CD14-positive monocyte (primary cell): ENCODE measurements around the gene AGTPBP1. TPM values are rescaled to one million over a fixed set of nuclear protein-coding genes. Genes with fewer than 3 reads are reported as not detected.

Experiments used
- DNase-seq, 3 donors: peaks; one replicate each; pipeline ENCODE4 v3.0.0-alpha.2; 2011 to 2022
- H2AFZ ChIP-seq: 2 replicates; pipeline ENCODE4 v1.6.0; 2012; ENCODE audit warnings: mild to moderate bottlenecking, low read depth, low read length, inconsistent platforms; ENCODE audit not compliant: insufficient read depth, poor library complexity, severe bottlenecking
- H3K27ac ChIP-seq, 2 donors: 1 replicate in 1 of 2; 2 replicates in 1 of 2; pipeline ENCODE4 v1.5.1; 2012 to 2013; ENCODE audit warnings: low read length in 2 of 2, control low read depth in 1 of 2, inconsistent platforms in 1 of 2, low read depth in 1 of 2, mild to moderate bottlenecking in 1 of 2
- H3K27me3 ChIP-seq, 2 donors: one replicate each; pipeline versions ENCODE4 v1.6.0 to v1.6.1; 2011 to 2013; ENCODE audit warnings: low read length in 2 of 2; ENCODE audit not compliant: control insufficient read depth in 2 of 2, insufficient read depth in 2 of 2
- H3K36me3 ChIP-seq, 2 donors: replicated peaks in 1 of 2; 1 replicate in 1 of 2; 2 replicates in 1 of 2; pipeline versions ENCODE4 v1.5.1 to v1.6.1; 2012 to 2013; ENCODE audit warnings: low read length in 2 of 2, control low read depth in 1 of 2, inconsistent platforms in 1 of 2, mild to moderate bottlenecking in 1 of 2; ENCODE audit not compliant: insufficient read depth in 2 of 2, control insufficient read depth in 1 of 2
- H3K4me1 ChIP-seq, 2 donors: 1 replicate in 1 of 2; 2 replicates in 1 of 2; pipeline versions ENCODE4 v1.5.1 to v1.6.1; 2012 to 2013; ENCODE audit warnings: low read length in 2 of 2, control low read depth in 1 of 2, inconsistent platforms in 1 of 2, mild to moderate bottlenecking in 1 of 2, moderate library complexity in 1 of 2; ENCODE audit not compliant: insufficient read depth in 2 of 2, control insufficient read depth in 1 of 2
- H3K4me2 ChIP-seq: replicated peaks from 2 replicates; pipeline ENCODE3; 2012; ENCODE audit warnings: low read length, moderate library complexity, mild to moderate bottlenecking; ENCODE audit not compliant: poor library complexity, severe bottlenecking; ENCODE audit errors: extremely low read depth
- H3K4me3 ChIP-seq, 3 experiments: fragments of 200-600 bp in 1 of 3; sonication (generic) in 1 of 3; replicated peaks in 1 of 3; 1 replicate in 2 of 3; 2 replicates in 1 of 3; pipeline ENCODE4 v1.5.1; 2011 to 2013; ENCODE audit warnings: low read length in 3 of 3, mild to moderate bottlenecking in 3 of 3, control low read depth in 2 of 3, low read depth in 2 of 3, inconsistent platforms in 1 of 3, moderate library complexity in 1 of 3
- H3K79me2 ChIP-seq: 2 replicates; pipeline ENCODE4 v1.6.0; 2012; ENCODE audit warnings: mild to moderate bottlenecking, control low read depth, inconsistent platforms, low read length, moderate library complexity; ENCODE audit not compliant: insufficient read depth
- H3K9ac ChIP-seq: 2 replicates; pipeline ENCODE4 v1.6.0; 2017; ENCODE audit warnings: low read length, mild to moderate bottlenecking; ENCODE audit not compliant: insufficient read depth, poor library complexity, severe bottlenecking
- H3K9me3 ChIP-seq, 2 donors: replicated peaks in 1 of 2; 1 replicate in 1 of 2; 2 replicates in 1 of 2; pipeline versions ENCODE4 v1.5.1 to v1.6.1; 2012 to 2013; ENCODE audit warnings: low read length in 2 of 2, control low read depth in 1 of 2; ENCODE audit not compliant: control insufficient read depth in 1 of 2, insufficient read depth in 1 of 2
- H4K20me1 ChIP-seq: 2 replicates; pipeline ENCODE4 v1.6.0; 2012; ENCODE audit warnings: mild to moderate bottlenecking, low read length, control low read depth, moderate library complexity; ENCODE audit not compliant: insufficient read depth
- H3K27ac Mint-ChIP-seq, 7 donors: one replicate each; pipeline ENCODE4 v1.8.0; 2020; ENCODE audit warnings: mild to moderate bottlenecking in 7 of 7, mixed read lengths in 7 of 7, moderate library complexity in 6 of 7, inconsistent platforms in 2 of 7
- H3K27me3 Mint-ChIP-seq, 3 donors: one replicate each; pipeline ENCODE4 v1.8.0; 2021 to 2022; ENCODE audit warnings: low read depth in 3 of 3, mild to moderate bottlenecking in 3 of 3, mixed read lengths in 3 of 3, moderate library complexity in 3 of 3, inconsistent platforms in 1 of 3
- H3K36me3 Mint-ChIP-seq, 2 donors: one replicate each; pipeline ENCODE4 v1.8.0; 2020; ENCODE audit warnings: mixed read lengths in 2 of 2, inconsistent platforms in 1 of 2, mild to moderate bottlenecking in 1 of 2
- H3K4me1 Mint-ChIP-seq: one replicate; pipeline ENCODE4 v1.8.0; 2020; ENCODE audit warnings: mild to moderate bottlenecking, mixed read lengths
- H3K4me3 Mint-ChIP-seq, 2 donors: one replicate each; pipeline ENCODE4 v1.8.0; 2020; ENCODE audit warnings: mild to moderate bottlenecking in 2 of 2, mixed read lengths in 2 of 2, moderate library complexity in 1 of 2
- H3K9me3 Mint-ChIP-seq, 7 donors: one replicate each; pipeline ENCODE4 v1.8.0; 2020 to 2022; ENCODE audit warnings: mixed read lengths in 7 of 7, mild to moderate bottlenecking in 6 of 7, moderate library complexity in 6 of 7, inconsistent platforms in 2 of 7
- CTCF ChIP-seq: fragments of 200-600 bp; IDR thresholded peaks from one replicate; pipeline ENCODE4 v1.8.0; 2022; ENCODE audit warnings: antibody characterized with exemption, mild to moderate bottlenecking
- WGBS: methylation state at CpG from one replicate; pipeline ENCODE4 v1.1.5; 2013; ENCODE audit warnings: missing lambda C conversion rate; ENCODE audit not compliant: insufficient coverage; 5-methylcytosine and 5-hydroxymethylcytosine counted together
- intact Hi-C, 2 donors: fragments of 100-400 bp; cut with micrococcal nuclease; formaldehyde crosslinking; loops; one replicate each; pipeline versions ENCODE4 v1.15.0 to v1.15.1; 2023
- polyA plus RNA-seq, 3 donors: library from polyadenylated mRNA; depleted of rRNA in 1 of 3; unstranded in 2 of 3; stranded (reverse) in 1 of 3; fragments of 300-500 nt in 2 of 3; fragments of >200 nt in 1 of 3; fragmentation: Illumina TruSeq in 2 of 3; gene quantifications; 1 replicate in 2 of 3; 2 replicates in 1 of 3; pipeline ENCODE4 v1.2.3, GENCODE V29; 2012 to 2021

Gene AGTPBP1
- polyA plus RNA-seq, 3 donors = 55.6 to 90.3 (median 77.0) TPM

DNA sequence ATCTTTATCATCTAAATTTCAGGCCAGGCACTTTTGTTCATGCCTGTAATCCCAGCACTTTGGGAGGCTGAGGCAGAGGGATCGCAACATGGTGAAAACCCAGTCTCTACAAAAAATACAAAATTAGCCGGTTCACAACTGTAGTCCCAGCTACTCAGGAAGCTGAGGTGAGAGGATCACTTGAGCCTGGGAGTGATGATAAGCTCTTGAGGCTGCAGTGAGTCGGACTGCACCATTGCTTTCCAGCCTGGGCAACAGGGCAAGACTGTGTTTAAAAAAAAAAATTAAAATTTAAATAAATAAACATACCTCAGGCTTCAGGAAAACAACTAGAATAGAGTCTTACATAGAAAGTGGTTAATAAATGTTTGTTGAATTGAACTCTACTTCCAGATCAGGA lies 147.4 kb downstream of the AGTPBP1 start:
- no peak for TF ChIP-seq CTCF
- no peaks in the 10 kb centered on the region for H3K9me3 ChIP-seq
- Mint-ChIP-seq H3K36me3 (peaks cover 52 to 65% of the 10 kb centered on the region in 2 donors), H3K4me1 (no peaks in the 10 kb centered on the region), H3K9me3 (no peaks in the 10 kb centered on the region), H3K4me3 (no peak overlapping the region), H3K27ac (no peak overlapping the region), H3K27me3 (no peaks in the 10 kb centered on the region)
- H3K4me1 ChIP-seq = no peaks in the 10 kb centered on the region
- no peak overlapping the region for H3K4me2 ChIP-seq
- H2AFZ ChIP-seq = no peak overlapping the region
- H3K36me3 ChIP-seq = peaks cover 68 to 72% of the 10 kb centered on the region in 2 donors
- no peaks in the 10 kb centered on the region for H3K79me2 ChIP-seq
- no peaks in the 10 kb centered on the region for H3K27me3 ChIP-seq
- H3K9ac ChIP-seq = no peak overlapping the region
- no peak overlapping the region for H3K27ac ChIP-seq
- intact Hi-C loops = no loop called here
- no peak for DNase-seq
- peaks cover 38% of the 10 kb centered on the region for H4K20me1 ChIP-seq
- no peak overlapping the region for H3K4me3 ChIP-seq
- WGBS = no CpG with 5 or more reads among the region's 3 CpGs

- H3K4me3 Mint-ChIP-seq = no peak overlapping the region
- H3K36me3 ChIP-seq = peaks cover 82 to 99% of the 10 kb centered on the region in 2 donors
- intact Hi-C loops = no loop called here
- no peak for TF ChIP-seq CTCF
- no peaks in the 10 kb centered on the region for H3K4me1 Mint-ChIP-seq
- no peaks in the 10 kb centered on the region for H3K79me2 ChIP-seq
- H3K9me3 Mint-ChIP-seq = no peaks in the 10 kb centered on the region
- H3K27ac ChIP-seq = no peak overlapping the region
- H3K4me3 ChIP-seq = no peak overlapping the region
- no peaks in the 10 kb centered on the region for H3K27me3 Mint-ChIP-seq
- no peak overlapping the region for H3K9ac ChIP-seq
- H3K9me3 ChIP-seq = no peaks in the 10 kb centered on the region
- whole genome bisulfite sequencing = no CpG with 5 or more reads among the region's 3 CpGs
- no peak for DNase-seq
- peaks cover 54% of the 10 kb centered on the region for H4K20me1 ChIP-seq
- no peak overlapping the region for H3K4me2 ChIP-seq
- H3K4me1 ChIP-seq = no peaks in the 10 kb centered on the region
- H3K27me3 ChIP-seq = no peaks in the 10 kb centered on the region
- H3K36me3 Mint-ChIP-seq = peaks cover 65 to 69% of the 10 kb centered on the region in 2 donors
- no peak overlapping the region for H2AFZ ChIP-seq
- no peak overlapping the region for H3K27ac Mint-ChIP-seq
These were observed 155.1 kb downstream of the AGTPBP1 start for GRCh38 chr9:85586684-85587083.
